ENCODE results near the gene PLOD3. TPM values are rescaled to one million over a fixed set of nuclear protein-coding genes. Genes with fewer than 3 reads are reported as not detected.
A peak's percentile ranks its signal among the peaks of the same experiment; 100 is the strongest.

PLOD3 gene
- total and polyA plus RNA-seq, 9 of the 15 experiments (the other 6 are each of a cell fraction or from before 2014, with no cell fraction given), result 2.8 to 101 (median 30.9) TPM

- TF ChIP-seq ETS1 (conservative IDR thresholded peaks at IDR 0.05; ENCODE audit: control insufficient read depth, low read depth, low read length) (peak; percentile 85; the same call in 1 of the 2 replicates), GATAD2A (IDR thresholded peaks at IDR 0.05) (no peak), TAF1 (IDR thresholded peaks at IDR 0.05; ENCODE audit: control insufficient read depth, extremely low read depth, insufficient read depth, low read length, severe bottlenecking) (peak; percentile 51), ZNF584 (CRISPR knock-in tag; IDR thresholded peaks at IDR 0.05; ENCODE audit: low read depth) (no peak), CBFA2T3 (IDR thresholded peaks at IDR 0.05) (peak; percentile 96), TARDBP (IDR thresholded peaks at IDR 0.05) (no peak), IRF9 (tag; IDR thresholded peaks at IDR 0.05) (no peak), MAFK (IDR thresholded peaks at IDR 0.05; ENCODE audit: low read length) (no peak), ZNF316 (IDR thresholded peaks at IDR 0.05) (no peak), HNRNPK (IDR thresholded peaks at IDR 0.05; ENCODE audit: low read depth, low read length, poor library complexity, severe bottlenecking) (no peak), ZBTB1 (CRISPR knock-in tag; IDR thresholded peaks at IDR 0.05; ENCODE audit: borderline replicate concordance, low read depth) (no peak), SIX5 (IDR thresholded peaks at IDR 0.05; ENCODE audit: borderline replicate concordance in 1 of 2, insufficient read depth in 1 of 2, low read depth in 1 of 2, low read length in 2 of 2) (no peak), ZNF740 (CRISPR knock-in tag; IDR thresholded peaks at IDR 0.05) (no peak), ZNF740 (tag; IDR thresholded peaks at IDR 0.05) (no peak), VEZF1 (CRISPR knock-in tag; IDR thresholded peaks at IDR 0.05) (no peak), BCOR (IDR thresholded peaks at IDR 0.05) (0 out of 2 replicates have a peak, but pooled peaks have one; percentile 18), HOMEZ (CRISPR knock-in tag; IDR thresholded peaks at IDR 0.05) (no peak), POLR2A (conservative IDR thresholded peaks at IDR 0.05) (peak; percentile 26; the same call in 1 of the 2 replicates), ZNF79 (CRISPR knock-in tag; IDR thresholded peaks at IDR 0.05; ENCODE audit: low read depth) (no peak), TAL1 (IDR thresholded peaks at IDR 0.05) (peak; percentile 90), ATF2 (CRISPR knock-in tag; IDR thresholded peaks at IDR 0.05) (no peak), DNMT1 (IDR thresholded peaks at IDR 0.05) (no peak)
Observed at GRCh38 chr7:101233907-101234547, 16.6 kb upstream of the PLOD3 start (continued).

All from K562 (cell line).